ENCODE results near the gene SFT2D1.
"Not testable (repeated sequence)": the region's sequence is repeated elsewhere in the genome, so short reads cannot be mapped to it uniquely, and the experiment has no call there.

- TF ChIP-seq, protein P1, sequence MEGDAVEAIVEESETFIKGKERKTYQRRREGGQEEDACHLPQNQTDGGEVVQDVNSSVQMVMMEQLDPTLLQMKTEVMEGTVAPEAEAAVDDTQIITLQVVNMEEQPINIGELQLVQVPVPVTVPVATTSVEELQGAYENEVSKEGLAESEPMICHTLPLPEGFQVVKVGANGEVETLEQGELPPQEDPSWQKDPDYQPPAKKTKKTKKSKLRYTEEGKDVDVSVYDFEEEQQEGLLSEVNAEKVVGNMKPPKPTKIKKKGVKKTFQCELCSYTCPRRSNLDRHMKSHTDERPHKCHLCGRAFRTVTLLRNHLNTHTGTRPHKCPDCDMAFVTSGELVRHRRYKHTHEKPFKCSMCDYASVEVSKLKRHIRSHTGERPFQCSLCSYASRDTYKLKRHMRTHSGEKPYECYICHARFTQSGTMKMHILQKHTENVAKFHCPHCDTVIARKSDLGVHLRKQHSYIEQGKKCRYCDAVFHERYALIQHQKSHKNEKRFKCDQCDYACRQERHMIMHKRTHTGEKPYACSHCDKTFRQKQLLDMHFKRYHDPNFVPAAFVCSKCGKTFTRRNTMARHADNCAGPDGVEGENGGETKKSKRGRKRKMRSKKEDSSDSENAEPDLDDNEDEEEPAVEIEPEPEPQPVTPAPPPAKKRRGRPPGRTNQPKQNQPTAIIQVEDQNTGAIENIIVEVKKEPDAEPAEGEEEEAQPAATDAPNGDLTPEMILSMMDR (IDR thresholded peaks at IDR 0.05), result not testable (repeated sequence)
- TF ChIP-seq POLR2A (IDR thresholded peaks at IDR 0.05), result not testable (repeated sequence)
Measured at GRCh38 chr6:166387098-166387497, 44.8 kb upstream of the SFT2D1 start.
